HEK293T (cell line): ENCODE measurements around the gene YPEL5.

Experiments used
- ARNT ChIP-seq: fragments of 450-650 bp; IDR thresholded peaks from 2 replicates; pipeline ENCODE4 v1.6.1; 2017; ENCODE audit warnings: mild to moderate bottlenecking
- BHLHE40 ChIP-seq: fragments of 450-650 bp; IDR thresholded peaks from 2 replicates; pipeline ENCODE4 v1.6.1; 2016; ENCODE audit warnings: mild to moderate bottlenecking, moderate library complexity, borderline replicate concordance
- FOXA1 ChIP-seq: fragments of 450-650 bp; IDR thresholded peaks from 2 replicates; pipeline ENCODE4 v1.6.1; 2016; ENCODE audit warnings: mild to moderate bottlenecking
- FOXM1 ChIP-seq: fragments of 450-650 bp; IDR thresholded peaks from 2 replicates; pipeline ENCODE4 v1.6.1; 2017; ENCODE audit warnings: mild to moderate bottlenecking, borderline replicate concordance
- SUZ12 ChIP-seq: fragments of 450-650 bp; IDR thresholded peaks from 2 replicates; pipeline ENCODE4 v1.6.1; 2016; ENCODE audit warnings: mild to moderate bottlenecking
- TARDBP ChIP-seq: fragments of 450-650 bp; IDR thresholded peaks from 2 replicates; pipeline ENCODE4 v1.6.1; 2016

GRCh38 chr2:30149976-30150375 is 3.2 kb downstream of the YPEL5 start:
- TF ChIP-seq BHLHE40: no peak
- no peak for TF ChIP-seq SUZ12
- TF ChIP-seq ARNT: no peak
- no peak for TF ChIP-seq TARDBP
- TF ChIP-seq FOXM1: no peak
- no peak for TF ChIP-seq FOXA1
